H9 (cell line): ENCODE measurements around the gene FBN2. TPM values are rescaled to one million over a fixed set of nuclear protein-coding genes. Genes with fewer than 3 reads are reported as not detected.

ENCODE experiments used
- DNase-seq: peaks from one replicate; pipeline ENCODE4 v3.0.0-alpha.2; 2017
- H2AFZ ChIP-seq: one replicate; pipeline ENCODE4 v1.6.1; 2013; ENCODE audit warnings: mild to moderate bottlenecking, low read length, control low read depth, moderate library complexity
- H2AK5ac ChIP-seq: 2 replicates; pipeline ENCODE4 v1.6.1; 2013; ENCODE audit warnings: low read length, control low read depth, mixed read lengths; ENCODE audit not compliant: insufficient read length
- H2BK120ac ChIP-seq: one replicate; pipeline ENCODE4 v1.6.1; 2013; ENCODE audit warnings: low read depth, mild to moderate bottlenecking, low read length, control low read depth, inconsistent platforms; ENCODE audit not compliant: poor library complexity, severe bottlenecking
- H2BK12ac ChIP-seq: 2 replicates; pipeline ENCODE4 v1.6.1; 2013; ENCODE audit warnings: low read length, control low read depth, mixed read lengths, low read depth; ENCODE audit not compliant: insufficient read length
- H2BK15ac ChIP-seq: 2 replicates; pipeline ENCODE4 v1.6.1; 2013; ENCODE audit warnings: low read depth, low read length, control low read depth
- H2BK20ac ChIP-seq: one replicate; pipeline ENCODE4 v1.6.1; 2013; ENCODE audit warnings: low read depth, mild to moderate bottlenecking, low read length, control low read depth, inconsistent platforms; ENCODE audit not compliant: poor library complexity, severe bottlenecking
- H2BK5ac ChIP-seq: 2 replicates; pipeline ENCODE4 v1.6.1; 2013; ENCODE audit warnings: low read length, control low read depth, mixed read lengths; ENCODE audit not compliant: insufficient read length
- H3K14ac ChIP-seq: 2 replicates; pipeline ENCODE4 v1.6.1; 2013; ENCODE audit warnings: low read length, control low read depth; ENCODE audit not compliant: insufficient read depth
- H3K18ac ChIP-seq: 2 replicates; pipeline ENCODE4 v1.6.1; 2013; ENCODE audit warnings: low read depth, mild to moderate bottlenecking, mixed read lengths, low read length, control low read depth; ENCODE audit not compliant: insufficient read length
- H3K23ac ChIP-seq: 2 replicates; pipeline ENCODE4 v1.6.1; 2013; ENCODE audit warnings: low read length, control low read depth, mixed read lengths, low read depth; ENCODE audit not compliant: insufficient read length
- H3K23me2 ChIP-seq: 2 replicates; pipeline ENCODE4 v1.6.1; 2013; ENCODE audit warnings: low read depth, mild to moderate bottlenecking, mixed read lengths, low read length, control low read depth; ENCODE audit not compliant: insufficient read length, poor library complexity, severe bottlenecking
- H3K27ac ChIP-seq: 2 replicates; pipeline ENCODE4 v1.5.1; 2013; ENCODE audit warnings: low read length, control low read depth, mixed read lengths, low read depth; ENCODE audit not compliant: insufficient read length
- H3K27me3 ChIP-seq: 2 replicates; pipeline ENCODE4 v1.6.1; 2013; ENCODE audit warnings: low read length, control low read depth, inconsistent platforms; ENCODE audit not compliant: insufficient read depth
- H3K4ac ChIP-seq: 2 replicates; pipeline ENCODE4 v1.6.1; 2013; ENCODE audit warnings: low read depth, mild to moderate bottlenecking, control low read depth, inconsistent platforms, low read length, moderate library complexity
- H3K4me1 ChIP-seq: 2 replicates; pipeline ENCODE4 v1.6.1; 2013; ENCODE audit warnings: low read length, control low read depth, inconsistent platforms; ENCODE audit not compliant: insufficient read depth
- H3K4me2 ChIP-seq: 2 replicates; pipeline ENCODE4 v1.6.1; 2013; ENCODE audit warnings: low read length, control low read depth, mixed read lengths; ENCODE audit not compliant: insufficient read length, insufficient read depth
- H3K56ac ChIP-seq: 2 replicates; pipeline ENCODE4 v1.6.1; 2013; ENCODE audit warnings: low read depth, mild to moderate bottlenecking, mixed read lengths, low read length, control low read depth; ENCODE audit not compliant: insufficient read length
- H3K79me1 ChIP-seq: 2 replicates; pipeline ENCODE4 v1.6.1; 2013; ENCODE audit warnings: low read depth, mild to moderate bottlenecking, moderate library complexity, low read length, control low read depth, inconsistent platforms; ENCODE audit not compliant: insufficient read depth, poor library complexity, severe bottlenecking
- H3K79me2 ChIP-seq: 2 replicates; pipeline ENCODE4 v1.6.1; 2013; ENCODE audit warnings: low read length, control low read depth, inconsistent platforms; ENCODE audit not compliant: insufficient read depth
- H3K9ac ChIP-seq: 2 replicates; pipeline ENCODE4 v1.6.1; 2013; ENCODE audit warnings: low read length, control low read depth, mixed read lengths; ENCODE audit not compliant: insufficient read length; ENCODE audit errors: extremely low read depth
- H3K9me3 ChIP-seq: one replicate; pipeline ENCODE4 v1.6.1; 2013; ENCODE audit warnings: low read depth, low read length, inconsistent platforms; ENCODE audit not compliant: control insufficient read depth
- H3T11ph ChIP-seq: one replicate; pipeline ENCODE4 v1.6.1; 2013; ENCODE audit warnings: mild to moderate bottlenecking, low read length, control low read depth, inconsistent platforms
- H4K20me1 ChIP-seq: one replicate; pipeline ENCODE4 v1.6.1; 2013; ENCODE audit not compliant: control insufficient read depth, insufficient read length, insufficient read depth
- H4K5ac ChIP-seq: 2 replicates; pipeline ENCODE4 v1.6.1; 2013; ENCODE audit warnings: low read depth, mild to moderate bottlenecking, mixed read lengths, low read length, control low read depth; ENCODE audit not compliant: insufficient read length
- H4K8ac ChIP-seq: replicated peaks from 2 replicates; pipeline ENCODE4 v1.6.1; 2013; ENCODE audit warnings: low read length, control low read depth, mixed read lengths, low read depth; ENCODE audit not compliant: insufficient read length
- H4K91ac ChIP-seq: 2 replicates; pipeline ENCODE4 v1.6.1; 2013; ENCODE audit warnings: low read depth, mild to moderate bottlenecking, moderate library complexity, mixed read lengths, low read length, control low read depth; ENCODE audit not compliant: insufficient read length
- H3K27ac Mint-ChIP-seq, 3 experiments: 2 replicates in 2 of 3; 3 replicates in 1 of 3; pipeline ENCODE4 v1.8.0; 2020 to 2021; ENCODE audit warnings: mixed read lengths in 3 of 3, mild to moderate bottlenecking in 1 of 3, moderate library complexity in 1 of 3
- H3K27me3 Mint-ChIP-seq: 2 replicates; pipeline ENCODE4 v1.8.0; 2021; ENCODE audit warnings: low read depth, mild to moderate bottlenecking, moderate library complexity, mixed read lengths
- H3K36me3 Mint-ChIP-seq, 3 experiments: 2 replicates in 2 of 3; 3 replicates in 1 of 3; pipeline ENCODE4 v1.8.0; 2020 to 2021; ENCODE audit warnings: low read depth in 3 of 3, mixed read lengths in 3 of 3; ENCODE audit not compliant: insufficient read depth in 1 of 3
- H3K4me1 Mint-ChIP-seq, 2 experiments: 2 replicates each; pipeline ENCODE4 v1.8.0; 2020; ENCODE audit warnings: mixed read lengths in 2 of 2
- H3K4me3 Mint-ChIP-seq, 2 experiments: 2 replicates in 1 of 2; 3 replicates in 1 of 2; pipeline ENCODE4 v1.8.0; 2020 to 2021; ENCODE audit warnings: mild to moderate bottlenecking in 2 of 2, mixed read lengths in 2 of 2, moderate library complexity in 1 of 2
- H3K9me3 Mint-ChIP-seq, 2 experiments: 2 replicates in 1 of 2; 3 replicates in 1 of 2; pipeline ENCODE4 v1.8.0; 2020; ENCODE audit warnings: mild to moderate bottlenecking in 2 of 2, mixed read lengths in 2 of 2, moderate library complexity in 1 of 2
- WGBS: extraction: QIAGEN DNeasy Blood & Tissue Kit; methylation state at CpG from one replicate; pipeline ENCODE4 v1.1.7; 2013; ENCODE audit warnings: missing lambda C conversion rate, low lambda C conversion rate, mixed read lengths; ENCODE audit not compliant: insufficient read length; ENCODE audit errors: extremely low coverage; 5-methylcytosine and 5-hydroxymethylcytosine counted together
- total RNA-seq: library from RNA; stranded (reverse); gene quantifications from 2 replicates; pipeline ENCODE4 v1.2.1, GENCODE V29; 2021
- TF ChIP-seq, protein P1 (sequence below): fragments of 200-600 bp; sonication (generic); conservative IDR thresholded peaks from 3 replicates; pipeline ENCODE4 v1.8.0; 2021; ENCODE audit warnings: antibody characterized with exemption, mild to moderate bottlenecking

The FBN2 gene
- total RNA-seq, 1 experiment from 2014 or later, result 8.3 TPM

DNA sequence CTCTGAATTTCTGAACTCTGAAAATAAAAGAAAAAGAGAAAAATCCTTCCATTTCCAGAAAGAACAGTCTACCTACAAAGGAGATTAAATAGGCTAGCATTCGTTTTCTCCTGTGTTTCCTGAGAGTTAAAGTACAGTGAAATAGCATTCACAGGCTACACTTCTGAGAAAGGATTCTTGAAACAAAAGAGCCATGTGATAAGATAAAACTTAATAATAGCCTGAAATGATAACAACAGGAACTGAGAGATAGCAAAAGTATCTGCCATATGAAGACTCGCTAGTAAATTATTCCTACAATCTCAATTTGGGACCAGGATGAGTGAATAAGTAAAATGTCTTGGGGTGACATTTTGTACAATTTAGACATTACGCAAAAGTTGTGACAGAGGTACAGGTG is 62.4 kb downstream of the FBN2 start:
- no peak overlapping the region for H4K91ac ChIP-seq
- no peak overlapping the region for H2AFZ ChIP-seq
- H3K14ac ChIP-seq, result no peak overlapping the region
- H3T11ph ChIP-seq, result no peak overlapping the region
- H4K8ac ChIP-seq, result no peak overlapping the region
- no CpG with 5 or more reads among the region's 3 CpGs for WGBS
- H3K9ac ChIP-seq, result no peak overlapping the region
- Mint-ChIP-seq H3K27ac (no peak overlapping the region), H3K36me3 (no peaks in the 10 kb centered on the region; a peak in 1 of 7 replicates), H3K4me1 (no peaks in the 10 kb centered on the region), H3K4me3 (no peak overlapping the region), H3K9me3 (no peaks in the 10 kb centered on the region), H3K27me3 (no peaks in the 10 kb centered on the region)
- H3K79me2 ChIP-seq, result no peaks in the 10 kb centered on the region
- no peak overlapping the region for H2BK5ac ChIP-seq
- no peak overlapping the region for H4K5ac ChIP-seq
- H3K4ac ChIP-seq, result no peak overlapping the region
- no peak overlapping the region for H3K18ac ChIP-seq
- H3K27me3 ChIP-seq, result no peaks in the 10 kb centered on the region
- no peaks in the 10 kb centered on the region for H3K9me3 ChIP-seq
- H2BK15ac ChIP-seq, result no peak overlapping the region
- no peak overlapping the region for H3K56ac ChIP-seq
- H3K4me2 ChIP-seq, result no peak overlapping the region
- H2BK12ac ChIP-seq, result no peak overlapping the region
- no peak overlapping the region for H2BK120ac ChIP-seq
- H3K4me1 ChIP-seq, result no peaks in the 10 kb centered on the region
- TF ChIP-seq, protein P1, sequence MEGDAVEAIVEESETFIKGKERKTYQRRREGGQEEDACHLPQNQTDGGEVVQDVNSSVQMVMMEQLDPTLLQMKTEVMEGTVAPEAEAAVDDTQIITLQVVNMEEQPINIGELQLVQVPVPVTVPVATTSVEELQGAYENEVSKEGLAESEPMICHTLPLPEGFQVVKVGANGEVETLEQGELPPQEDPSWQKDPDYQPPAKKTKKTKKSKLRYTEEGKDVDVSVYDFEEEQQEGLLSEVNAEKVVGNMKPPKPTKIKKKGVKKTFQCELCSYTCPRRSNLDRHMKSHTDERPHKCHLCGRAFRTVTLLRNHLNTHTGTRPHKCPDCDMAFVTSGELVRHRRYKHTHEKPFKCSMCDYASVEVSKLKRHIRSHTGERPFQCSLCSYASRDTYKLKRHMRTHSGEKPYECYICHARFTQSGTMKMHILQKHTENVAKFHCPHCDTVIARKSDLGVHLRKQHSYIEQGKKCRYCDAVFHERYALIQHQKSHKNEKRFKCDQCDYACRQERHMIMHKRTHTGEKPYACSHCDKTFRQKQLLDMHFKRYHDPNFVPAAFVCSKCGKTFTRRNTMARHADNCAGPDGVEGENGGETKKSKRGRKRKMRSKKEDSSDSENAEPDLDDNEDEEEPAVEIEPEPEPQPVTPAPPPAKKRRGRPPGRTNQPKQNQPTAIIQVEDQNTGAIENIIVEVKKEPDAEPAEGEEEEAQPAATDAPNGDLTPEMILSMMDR, result no peak
- no peaks in the 10 kb centered on the region for H3K79me1 ChIP-seq
- no peak overlapping the region for H2AK5ac ChIP-seq
- no peak overlapping the region for H3K27ac ChIP-seq
- H4K20me1 ChIP-seq, result no peaks in the 10 kb centered on the region
- no peak overlapping the region for H3K23ac ChIP-seq
- no peak overlapping the region for H2BK20ac ChIP-seq
- H3K23me2 ChIP-seq, result no peaks in the 10 kb centered on the region
- no peak for DNase-seq
